Frontal cortex (tissue), 4 donors: ENCODE data around the gene CDY1B. TPM values are rescaled to one million over a fixed set of nuclear protein-coding genes. Genes with fewer than 3 reads are reported as not detected.
"Not testable (repeated sequence)": the region's sequence is repeated elsewhere in the genome, so short reads cannot be mapped to it uniquely, and the experiment has no call there.

Experiments used
- DNase-seq, 2 donors: peaks; one replicate each; pipeline ENCODE4 v3.0.0; 2012; ENCODE audit warnings: low spot score in 2 of 2
- FAIRE-seq: peaks from 2 replicates; lab custom pipeline; 2012; peaks lifted over from hg19 to GRCh38; lab: Jason Lieb, UNC
- total RNA-seq: library from RNA; depleted of rRNA; stranded (reverse); fragments of >200 nt; gene quantifications from one replicate; pipeline ENCODE4 v1.2.3, GENCODE V29; 2014
- donor health status: control.
- donor health status: control.
- donor health status: control.

The CDY1B gene, protein sequence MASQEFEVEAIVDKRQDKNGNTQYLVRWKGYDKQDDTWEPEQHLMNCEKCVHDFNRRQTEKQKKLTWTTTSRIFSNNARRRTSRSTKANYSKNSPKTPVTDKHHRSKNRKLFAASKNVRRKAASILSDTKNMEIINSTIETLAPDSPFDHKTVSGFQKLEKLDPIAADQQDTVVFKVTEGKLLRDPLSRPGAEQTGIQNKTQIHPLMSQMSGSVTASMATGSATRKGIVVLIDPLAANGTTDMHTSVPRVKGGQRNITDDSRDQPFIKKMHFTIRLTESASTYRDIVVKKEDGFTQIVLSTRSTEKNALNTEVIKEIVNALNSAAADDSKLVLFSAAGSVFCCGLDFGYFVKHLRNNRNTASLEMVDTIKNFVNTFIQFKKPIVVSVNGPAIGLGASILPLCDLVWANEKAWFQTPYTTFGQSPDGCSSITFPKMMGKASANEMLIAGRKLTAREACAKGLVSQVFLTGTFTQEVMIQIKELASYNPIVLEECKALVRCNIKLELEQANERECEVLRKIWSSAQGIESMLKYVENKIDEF
- total RNA-seq = not detected

DNA sequence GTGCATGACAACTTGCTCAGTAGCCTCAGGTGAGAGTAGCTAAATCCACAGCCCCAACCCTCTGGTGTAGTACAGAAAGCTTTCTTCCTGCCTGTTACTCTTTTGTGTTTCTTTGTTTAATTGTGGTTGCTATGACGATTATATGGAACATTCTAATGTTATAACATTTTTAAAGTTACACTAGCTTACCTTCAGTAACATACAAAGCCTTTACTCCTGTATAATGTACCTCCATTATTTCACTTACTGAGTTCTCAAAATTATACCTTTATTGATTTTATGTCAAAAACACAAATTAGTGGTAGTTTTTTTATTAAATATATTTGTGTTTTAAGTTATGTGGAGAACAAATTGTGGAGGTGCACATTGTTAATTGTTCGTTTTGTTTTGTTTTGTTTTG is at the start of gene CDY1B:
CDY1B (minus strand) TSS at position 101 of the 400 bp plus-strand sequence. CDS start 331 bp downstream, outside the sequence.
- FAIRE-seq, DNase-seq: not testable (repeated sequence)

GRCh38 chrY:24049525-24049924 is 1.7 kb upstream of the CDY1B start:
- not testable (repeated sequence) for DNase-seq, FAIRE-seq

DNA sequence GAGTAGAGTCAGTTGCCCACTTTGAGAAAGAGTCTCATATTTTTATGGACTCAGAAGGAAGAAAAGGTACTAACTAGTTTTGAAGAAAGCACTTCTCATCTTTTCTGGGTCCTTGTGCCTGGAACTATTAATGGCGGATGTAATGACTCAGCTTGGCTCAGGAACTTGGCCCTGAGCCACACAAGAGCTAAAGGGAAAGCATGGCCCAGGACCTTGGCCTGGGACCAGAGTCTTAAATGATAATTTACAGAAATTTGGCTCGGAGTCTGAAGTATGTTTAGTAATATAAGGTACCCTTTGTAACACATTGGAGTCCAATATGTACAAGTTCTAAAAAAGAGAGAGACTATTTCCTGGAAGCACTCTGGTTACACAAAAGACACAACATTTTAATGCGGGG is 4.6 kb downstream of the CDY1B start:
- not testable (repeated sequence) for FAIRE-seq, DNase-seq

DNA sequence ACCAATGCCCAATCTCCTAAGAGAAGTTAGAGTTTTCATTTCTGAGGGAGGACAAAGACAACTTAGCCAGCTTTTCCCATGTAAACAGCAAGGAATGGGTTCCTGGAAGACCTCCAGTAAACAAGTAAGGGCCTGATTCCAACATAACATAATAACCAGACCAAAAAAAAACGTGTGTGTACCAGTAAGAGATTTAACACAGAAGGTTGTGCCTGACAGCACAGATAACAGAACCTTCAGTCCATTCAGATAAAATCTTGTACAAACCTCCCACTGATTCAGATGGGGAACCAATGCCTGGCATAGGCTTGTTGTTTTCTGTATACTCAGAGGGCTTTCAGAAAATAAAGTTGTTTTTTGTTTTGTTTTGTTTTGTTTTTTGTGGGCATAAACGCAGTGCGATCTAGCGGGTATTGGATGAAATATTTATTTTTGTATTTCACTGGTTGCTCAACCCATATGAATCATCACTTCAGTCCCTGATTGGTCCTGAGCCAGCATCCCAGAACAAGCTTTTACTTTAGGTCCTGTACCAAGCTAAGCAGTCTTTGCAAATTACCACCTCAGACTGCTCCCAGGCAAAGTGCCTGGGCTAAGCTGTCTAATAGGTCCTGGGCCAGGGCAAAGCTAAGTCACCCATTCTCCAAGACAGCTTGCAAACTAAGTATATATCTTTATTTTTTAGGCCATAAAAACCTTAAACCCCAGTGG is 8.7 kb downstream of the CDY1B start:
- DNase-seq, FAIRE-seq: not testable (repeated sequence)

- not testable (repeated sequence) for FAIRE-seq, DNase-seq
These were observed 21.4 kb downstream of the CDY1B start for GRCh38 chrY:24026212-24027103.
